Tibial nerve (tissue), 4 donors: ENCODE results near the gene HOXA2.

Source experiments
- EP300 ChIP-seq, 2 donors: sonication (generic); formaldehyde crosslinking; IDR thresholded peaks; one replicate each; pipeline ENCODE4 v1.6.1; 2017; ENCODE audit warnings: antibody characterized with exemption in 2 of 2, mild to moderate bottlenecking in 1 of 2
- TF ChIP-seq, protein P1 (sequence below), 5 experiments: fragments of 200-600 bp in 3 of 5; fragments of 450-650 bp in 2 of 5; sonication (generic) in 3 of 5; IDR thresholded peaks; one replicate each; pipeline ENCODE4 v1.5.1; 2016 to 2019; ENCODE audit warnings: antibody characterized with exemption in 5 of 5, mild to moderate bottlenecking in 3 of 5, moderate library complexity in 2 of 5

DNA sequence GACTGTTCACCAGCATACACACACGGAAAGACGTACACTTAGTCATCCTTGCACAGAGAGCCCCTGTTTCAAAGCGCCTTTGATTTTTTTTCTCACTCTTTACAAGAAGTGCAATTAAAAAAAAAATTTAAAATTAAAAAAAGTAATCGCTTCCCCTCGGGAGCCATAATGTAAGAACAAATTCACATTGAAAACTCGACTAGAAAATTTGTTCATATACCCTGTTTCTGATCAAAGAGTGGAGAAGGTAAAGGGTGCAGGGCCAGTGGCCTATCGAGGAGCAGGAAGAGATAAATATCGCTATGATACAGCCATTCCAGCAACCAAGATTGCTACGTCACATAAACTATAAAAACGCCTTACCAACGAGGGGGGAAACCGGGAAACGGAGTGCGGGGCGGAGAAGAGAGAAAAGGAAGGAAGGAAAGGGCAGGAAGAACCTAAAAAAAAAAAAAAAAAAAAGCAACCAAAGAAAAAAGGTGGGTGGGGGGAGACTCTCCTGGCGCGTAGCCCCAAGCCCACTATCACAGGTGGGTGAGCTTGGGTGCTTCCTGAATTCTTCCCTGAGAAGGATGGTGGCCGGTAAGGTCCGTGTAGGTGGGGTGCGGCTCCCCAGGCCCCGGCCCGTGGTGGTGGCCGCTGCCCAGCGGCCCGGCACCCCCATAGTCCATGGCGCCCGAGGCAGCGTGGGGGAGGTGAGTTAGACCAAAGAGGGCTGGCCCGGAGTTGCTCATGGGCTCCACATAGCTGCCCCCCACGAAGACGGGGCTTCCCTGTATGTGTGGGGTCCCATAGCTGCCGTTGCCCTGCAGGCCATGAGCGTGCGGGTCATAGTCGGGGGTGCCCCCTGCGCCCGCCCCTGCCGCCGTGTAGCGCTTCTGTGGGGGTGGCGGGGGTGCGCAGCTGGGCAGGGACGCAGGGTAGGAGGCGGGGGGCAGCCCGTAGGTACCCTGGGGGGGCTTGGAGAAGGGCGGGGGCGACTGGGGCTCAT, 5.2 kb upstream of the HOXA2 start:
- TF ChIP-seq, protein P1, sequence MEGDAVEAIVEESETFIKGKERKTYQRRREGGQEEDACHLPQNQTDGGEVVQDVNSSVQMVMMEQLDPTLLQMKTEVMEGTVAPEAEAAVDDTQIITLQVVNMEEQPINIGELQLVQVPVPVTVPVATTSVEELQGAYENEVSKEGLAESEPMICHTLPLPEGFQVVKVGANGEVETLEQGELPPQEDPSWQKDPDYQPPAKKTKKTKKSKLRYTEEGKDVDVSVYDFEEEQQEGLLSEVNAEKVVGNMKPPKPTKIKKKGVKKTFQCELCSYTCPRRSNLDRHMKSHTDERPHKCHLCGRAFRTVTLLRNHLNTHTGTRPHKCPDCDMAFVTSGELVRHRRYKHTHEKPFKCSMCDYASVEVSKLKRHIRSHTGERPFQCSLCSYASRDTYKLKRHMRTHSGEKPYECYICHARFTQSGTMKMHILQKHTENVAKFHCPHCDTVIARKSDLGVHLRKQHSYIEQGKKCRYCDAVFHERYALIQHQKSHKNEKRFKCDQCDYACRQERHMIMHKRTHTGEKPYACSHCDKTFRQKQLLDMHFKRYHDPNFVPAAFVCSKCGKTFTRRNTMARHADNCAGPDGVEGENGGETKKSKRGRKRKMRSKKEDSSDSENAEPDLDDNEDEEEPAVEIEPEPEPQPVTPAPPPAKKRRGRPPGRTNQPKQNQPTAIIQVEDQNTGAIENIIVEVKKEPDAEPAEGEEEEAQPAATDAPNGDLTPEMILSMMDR (IDR thresholded peaks at IDR 0.05) = no peak
- TF ChIP-seq EP300 (IDR thresholded peaks at IDR 0.05) = no peak
